Measurements from ENCODE around the gene DOK7. TPM values are rescaled to one million over a fixed set of nuclear protein-coding genes. Genes with fewer than 3 reads are reported as not detected.

The DOK7 gene
- total and polyA plus RNA-seq, 12 donors = 30.3 to 89.7 (median 39.0) TPM

GRCh38 chr4:3464911-3465697 is 2.0 kb downstream of the DOK7 start:
- peak in 1 of 2 donors; percentile 7 for DNase-seq
- 77 to 80% methylated on average over 20 to 21 of the region's 21 CpGs for WGBS, 2 donors
- no peak for TF ChIP-seq CTCF (IDR thresholded peaks at IDR 0.05)
- no peak for ATAC-seq
- Histone ChIP-seq H3K27ac (peak overlapping the region in 8 of 10 donors; percentile 19 to 98 (median 92)), H3K9me3 (no peaks in the 10 kb centered on the region), H3K27me3 (peaks cover 0 to 49% (median 30%) of the 10 kb centered on the region in 7 donors), H3K36me3 (no peaks in the 10 kb centered on the region), H3K4me1 (peaks cover 5 to 80% (median 25%) of the 10 kb centered on the region in 9 donors), H3K4me3 (peak overlapping the region in 9 of 10 donors; percentile 49 to 75 (median 61))
- intact Hi-C loops (cut with DNase I) = no loop called here

DNA sequence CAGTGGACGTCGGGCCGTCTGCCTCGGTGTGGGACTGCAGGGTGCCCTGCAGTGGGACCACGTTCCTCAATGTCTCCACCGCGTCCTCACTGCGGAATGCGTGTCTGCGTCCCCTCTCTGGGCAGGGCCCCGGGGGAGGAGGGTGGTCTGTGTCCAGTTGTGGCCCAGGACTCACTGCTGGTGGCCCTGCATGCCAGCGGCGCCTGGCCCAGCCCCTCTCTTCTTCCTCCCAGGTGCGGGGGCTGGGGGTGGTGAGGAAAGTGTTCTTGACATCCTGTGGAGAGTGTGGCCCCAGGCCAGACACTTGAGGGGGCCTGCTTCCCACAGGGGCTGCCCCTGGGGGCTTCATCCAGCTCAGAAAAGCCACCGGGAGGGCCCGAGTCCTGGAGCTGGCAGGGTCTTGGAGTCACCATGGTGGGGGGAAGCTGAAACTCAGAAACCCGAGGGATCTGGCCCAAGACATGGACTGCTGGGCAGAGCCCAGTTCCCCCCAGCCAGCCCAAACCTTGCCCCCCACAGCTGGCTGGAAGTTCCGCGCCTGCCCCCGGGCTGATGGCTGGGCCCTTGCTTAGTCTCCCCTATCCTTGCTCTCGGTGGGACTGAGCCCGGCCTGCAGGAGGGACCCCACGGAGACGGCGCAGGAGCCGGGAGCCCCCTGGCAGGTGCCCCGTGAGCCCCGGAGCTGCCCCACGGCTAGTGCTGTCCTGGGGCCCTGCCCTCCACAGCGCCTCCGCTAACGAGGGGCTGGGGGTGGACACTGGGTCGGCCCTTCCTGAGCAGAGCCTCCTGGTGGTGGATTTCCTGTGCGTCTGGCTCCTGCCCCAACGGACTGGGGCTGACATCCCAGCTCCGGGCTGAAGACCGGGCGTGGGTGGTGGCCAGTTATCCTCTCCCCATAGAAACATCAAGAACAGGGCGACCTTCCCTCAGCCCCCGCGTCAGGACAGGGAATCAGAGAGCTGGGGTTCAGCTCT is 2.9 kb downstream of the DOK7 start:
- Histone ChIP-seq H3K9me3 (no peaks in the 10 kb centered on the region), H3K27me3 (peaks cover 0 to 49% (median 30%) of the 10 kb centered on the region in 7 donors), H3K27ac (peak overlapping the region; percentile 19 to 98 (median 84)), H3K36me3 (no peaks in the 10 kb centered on the region), H3K4me1 (peaks cover 5 to 87% (median 34%) of the 10 kb centered on the region in 9 donors), H3K4me3 (peak overlapping the region in 6 of 10 donors; percentile 22 to 75 (median 67))
- peak in 7 of 8 donors; percentile 14 to 62 (median 38) for ATAC-seq
- WGBS, 2 donors = 48 to 54% methylated on average over 41 of the region's 41 CpGs
- peak in 8 of 9 donors; percentile 22 to 58 (median 39) for TF ChIP-seq CTCF (IDR thresholded peaks at IDR 0.05)
- peak in 1 of 2 donors; percentile 44 for DNase-seq
- intact Hi-C loops (cut with DNase I) = no loop called here

DNA sequence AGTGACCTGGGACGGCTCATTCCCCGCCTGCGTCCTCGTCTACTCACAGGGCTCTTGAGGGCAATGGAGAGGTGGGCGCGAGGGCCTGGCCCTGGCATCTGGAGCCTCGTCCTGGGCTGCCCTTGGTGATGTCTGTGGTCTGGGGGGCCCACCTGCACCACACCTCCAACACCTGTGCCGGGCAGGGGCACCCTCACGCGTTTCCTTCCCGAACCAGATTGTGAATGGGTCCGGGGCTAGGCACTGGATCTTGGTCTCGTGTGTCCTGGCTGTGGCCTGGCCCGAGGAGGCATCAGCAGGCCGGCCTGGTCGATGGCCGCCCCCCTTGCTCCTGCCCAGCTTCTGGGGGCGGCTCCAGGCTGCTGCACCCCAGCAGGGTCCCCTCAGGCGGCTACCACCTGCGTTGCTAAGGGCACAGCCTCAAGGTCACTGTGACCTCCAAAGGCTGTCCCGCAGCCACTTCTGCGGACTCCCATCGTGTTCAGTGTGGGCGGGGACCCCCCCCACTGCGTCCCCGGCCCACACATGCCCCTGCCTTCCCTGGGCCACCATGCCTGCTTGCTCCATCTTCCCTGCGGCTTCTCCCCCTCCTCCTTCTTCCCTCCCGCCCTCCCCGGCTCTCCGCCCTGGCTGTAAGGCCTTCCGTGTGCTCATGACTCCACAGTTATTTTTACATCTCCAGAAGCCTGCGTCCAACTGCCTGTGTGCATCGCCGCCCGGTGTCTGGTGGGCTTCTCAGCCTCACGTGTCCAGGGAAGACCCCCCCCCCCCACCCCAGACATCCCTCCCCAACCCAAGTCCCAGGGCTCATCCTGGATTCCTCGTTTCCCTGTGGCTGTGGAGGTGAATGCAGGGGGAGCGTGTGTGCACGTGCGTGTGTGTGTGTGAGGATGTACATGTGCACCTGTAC is 3.8 kb downstream of the DOK7 start:
- peak in 6 of 8 donors; percentile 20 to 56 (median 33) for ATAC-seq
- Histone ChIP-seq H3K27ac (peak overlapping the region; percentile 56 to 98 (median 84)), H3K4me1 (peaks cover 4 to 85% (median 34%) of the 10 kb centered on the region in 9 donors), H3K9me3 (no peaks in the 10 kb centered on the region), H3K27me3 (peaks cover 0 to 42% (median 33%) of the 10 kb centered on the region in 7 donors), H3K36me3 (no peaks in the 10 kb centered on the region), H3K4me3 (peak overlapping the region in 4 of 10 donors; percentile 7 to 75 (median 68))
- 49 to 60% methylated on average over 39 to 40 of the region's 40 CpGs for WGBS, 2 donors
- DNase-seq = peak in 1 of 2 donors; percentile 33
- intact Hi-C loops (cut with DNase I) = no loop called here
- TF ChIP-seq CTCF (IDR thresholded peaks at IDR 0.05) = peak in 1 of 9 donors; percentile 6

All from heart right ventricle (tissue), 16 donors.